Neuronal stem cell (in vitro differentiated cells): Measurements from ENCODE around the gene ZNF2.

Source experiments
- DNase-seq: peaks from one replicate; pipeline ENCODE4 v3.0.0-alpha.2; 2013; ENCODE audit warnings: low spot score
- H2AFZ ChIP-seq: one replicate; pipeline ENCODE4 v1.6.1; 2013; ENCODE audit warnings: mild to moderate bottlenecking, low read length, inconsistent platforms
- H2AK5ac ChIP-seq: 2 replicates; pipeline ENCODE4 v1.6.1; 2013; ENCODE audit warnings: low read depth, mild to moderate bottlenecking, inconsistent platforms, low read length, moderate library complexity, mixed read lengths
- H2BK120ac ChIP-seq: 2 replicates; pipeline ENCODE4 v1.6.1; 2013; ENCODE audit warnings: low read depth, mild to moderate bottlenecking, inconsistent platforms, low read length, moderate library complexity, mixed read lengths
- H2BK12ac ChIP-seq: one replicate; pipeline ENCODE4 v1.6.1; 2013; ENCODE audit warnings: low read length, inconsistent platforms
- H2BK15ac ChIP-seq: 2 replicates; pipeline ENCODE4 v1.6.1; 2013; ENCODE audit warnings: mild to moderate bottlenecking, low read length, inconsistent platforms, mixed read lengths
- H2BK5ac ChIP-seq: one replicate; pipeline ENCODE4 v1.6.1; 2013; ENCODE audit warnings: inconsistent platforms, mild to moderate bottlenecking, low read length, moderate library complexity
- H3K14ac ChIP-seq: one replicate; pipeline ENCODE4 v1.6.1; 2013; ENCODE audit warnings: low read length, inconsistent platforms
- H3K18ac ChIP-seq: 2 replicates; pipeline ENCODE4 v1.6.1; 2013; ENCODE audit warnings: low read length, inconsistent platforms
- H3K23ac ChIP-seq: 2 replicates; pipeline ENCODE4 v1.6.1; 2013; ENCODE audit warnings: low read depth, mild to moderate bottlenecking, mixed read lengths, low read length, inconsistent platforms; ENCODE audit not compliant: poor library complexity
- H3K27ac ChIP-seq: replicated peaks from 3 replicates; pipeline ENCODE4 v1.5.1; 2013; ENCODE audit warnings: low read length, inconsistent platforms
- H3K27me3 ChIP-seq, 3 experiments: 2 replicates each; pipeline ENCODE4 v1.6.1; 2013; ENCODE audit warnings: low read length in 3 of 3, mild to moderate bottlenecking in 2 of 3, inconsistent platforms in 1 of 3, low read depth in 1 of 3, mixed read lengths in 1 of 3, moderate library complexity in 1 of 3; ENCODE audit not compliant: control insufficient read depth in 3 of 3, insufficient read depth in 3 of 3
- H3K36me3 ChIP-seq, 2 donors: replicated peaks in 1 of 2; 2 replicates each; pipeline ENCODE4 v1.6.1; 2013; ENCODE audit warnings: low read length in 2 of 2; ENCODE audit not compliant: control insufficient read depth in 2 of 2, insufficient read depth in 2 of 2
- H3K4ac ChIP-seq: 2 replicates; pipeline ENCODE4 v1.6.1; 2013; ENCODE audit warnings: inconsistent platforms, mild to moderate bottlenecking, low read length, moderate library complexity
- H3K4me1 ChIP-seq, 2 donors: 1 replicate in 1 of 2; 2 replicates in 1 of 2; pipeline ENCODE4 v1.6.1; 2013; ENCODE audit warnings: low read length in 2 of 2, low read depth in 1 of 2; ENCODE audit not compliant: control insufficient read depth in 2 of 2, insufficient read depth in 1 of 2
- H3K4me2 ChIP-seq: one replicate; pipeline ENCODE4 v1.6.1; 2013; ENCODE audit warnings: mild to moderate bottlenecking, low read length, inconsistent platforms; ENCODE audit not compliant: insufficient read depth, poor library complexity, severe bottlenecking
- H3K4me3 ChIP-seq, 2 donors: 2 replicates each; pipeline ENCODE4 v1.5.1; 2013; ENCODE audit warnings: low read length in 2 of 2, mild to moderate bottlenecking in 2 of 2, inconsistent platforms in 1 of 2, moderate library complexity in 1 of 2
- H3K79me1 ChIP-seq: one replicate; pipeline ENCODE4 v1.6.1; 2013; ENCODE audit warnings: low read depth, mild to moderate bottlenecking, inconsistent platforms, low read length, moderate library complexity
- H3K9ac ChIP-seq: one replicate; pipeline ENCODE4 v1.6.1; 2013; ENCODE audit warnings: mild to moderate bottlenecking, low read depth, low read length, inconsistent platforms; ENCODE audit not compliant: poor library complexity
- H3K9me3 ChIP-seq, 2 donors: replicated peaks in 1 of 2; 2 replicates each; pipeline versions ENCODE3 to v1.6.1; 2013; ENCODE audit warnings: low read length in 2 of 2, mild to moderate bottlenecking in 2 of 2, inconsistent platforms in 1 of 2, low read depth in 1 of 2, mixed read lengths in 1 of 2, moderate library complexity in 1 of 2; ENCODE audit not compliant: control insufficient read depth in 2 of 2, insufficient read depth in 1 of 2
- H4K8ac ChIP-seq: one replicate; pipeline ENCODE4 v1.6.1; 2013; ENCODE audit warnings: low read depth, mild to moderate bottlenecking, inconsistent platforms, low read length, moderate library complexity
- H4K91ac ChIP-seq: one replicate; pipeline ENCODE4 v1.6.1; 2013; ENCODE audit warnings: low read length, low read depth, mild to moderate bottlenecking, inconsistent platforms; ENCODE audit not compliant: poor library complexity
- WGBS, 2 donors: extraction: QIAGEN DNeasy Blood & Tissue Kit; methylation state at CpG; one replicate each; pipeline ENCODE4 v1.1.7; 2013; ENCODE audit warnings: missing lambda C conversion rate in 2 of 2, mixed read lengths in 1 of 2; ENCODE audit not compliant: insufficient read length in 2 of 2, insufficient replicate concordance in 1 of 2; ENCODE audit errors: extremely low coverage in 2 of 2; 5-methylcytosine and 5-hydroxymethylcytosine counted together

Gene ZNF2

GRCh38 chr2:95158891-95159619 is 6.6 kb upstream of the ZNF2 start:
- Histone ChIP-seq H3K36me3 (peaks cover 9 to 21% of the 10 kb centered on the region in 2 donors), H3K27ac (no peak overlapping the region), H3K4ac (peak overlapping the region; percentile 57), H3K9me3 (peaks cover 11 to 36% of the 10 kb centered on the region in 2 donors), H4K8ac (no peak overlapping the region), H2AFZ (peak overlapping the region; percentile 97), H2BK5ac (peak overlapping the region; percentile 29), H2BK12ac (no peak overlapping the region), H3K18ac (peak overlapping the region; percentile 66), H3K4me1 (peaks cover 2 to 5% of the 10 kb centered on the region in 2 donors), H4K91ac (no peak overlapping the region), H2BK120ac (peak overlapping the region; percentile 33), H3K27me3 (peaks cover 0 to 2% (median 0%) of the 10 kb centered on the region in 3 experiments), H3K9ac (peak overlapping the region; percentile 97), H2AK5ac (peak overlapping the region; percentile 76), H3K79me1 (peaks cover 4% of the 10 kb centered on the region), H2BK15ac (peak overlapping the region; percentile 70), H3K4me3 (peak overlapping the region; percentile 57 to 98), H3K14ac (peak overlapping the region; percentile 72), H3K4me2 (peak overlapping the region; percentile 92), H3K23ac (peak overlapping the region; percentile 46)
- peak; percentile 18 for DNase-seq
- WGBS, 2 donors = no CpG with 5 or more reads among the region's 58 CpGs

GRCh38 chr2:95159690-95160449 is 5.7 kb upstream of the ZNF2 start, which contains the start of gene ZNF514:
TSS of gene ZNF514 (minus strand) at chr2:95159848. CDS start at chr2:95153253, 6,595 bp downstream.
- H3K36me3 ChIP-seq = peaks cover 9 to 16% of the 10 kb centered on the region in 2 donors
- no CpG with 5 or more reads among the region's 64 CpGs for WGBS, 2 donors
- no peak within 1 kb of the TSS for H4K8ac ChIP-seq
- no peak within 1 kb of the TSS for H4K91ac ChIP-seq
- peak within 1 kb of the TSS; percentile 75 for H3K18ac ChIP-seq
- peak within 1 kb of the TSS; percentile 70 for H2BK15ac ChIP-seq
- peak within 1 kb of the TSS; percentile 57 to 98 for H3K4me3 ChIP-seq
- peaks cover 6 to 33% of the 10 kb centered on the region in 2 donors for H3K9me3 ChIP-seq
- peak within 1 kb of the TSS; percentile 46 for H3K23ac ChIP-seq
- peak within 1 kb of the TSS; percentile 76 for H2AK5ac ChIP-seq
- peak within 1 kb of the TSS; percentile 97 for H3K9ac ChIP-seq
- peaks cover 4% of the 10 kb centered on the region for H3K79me1 ChIP-seq
- H3K27ac ChIP-seq = no peak within 1 kb of the TSS
- peaks cover 0 to 2% (median 0%) of the 10 kb centered on the region in 3 experiments for H3K27me3 ChIP-seq
- peak within 1 kb of the TSS; percentile 29 for H2BK5ac ChIP-seq
- H2BK120ac ChIP-seq = peak within 1 kb of the TSS; percentile 33
- peaks cover 2 to 5% of the 10 kb centered on the region in 2 donors for H3K4me1 ChIP-seq
- H2BK12ac ChIP-seq = peak within 1 kb of the TSS; percentile 49
- H2AFZ ChIP-seq = peak within 1 kb of the TSS; percentile 97
- H3K4me2 ChIP-seq = peak within 1 kb of the TSS; percentile 92
- DNase-seq = peak; percentile 69
- peak within 1 kb of the TSS; percentile 57 for H3K4ac ChIP-seq
- peak within 1 kb of the TSS; percentile 72 for H3K14ac ChIP-seq

GRCh38 chr2:95165030-95165370 is 609 bp upstream of the ZNF2 start:
- Histone ChIP-seq H3K9ac (peak overlapping the region; percentile 87), H3K4me3 (peak overlapping the region; percentile 80 to 92), H3K4me1 (peaks cover 0 to 2% of the 10 kb centered on the region in 2 donors), H3K4me2 (peak overlapping the region; percentile 75), H2BK15ac (no peak overlapping the region), H3K36me3 (peaks cover 2 to 9% of the 10 kb centered on the region in 2 donors), H3K79me1 (no peaks in the 10 kb centered on the region), H2BK12ac (no peak overlapping the region), H3K9me3 (peaks cover 0 to 15% of the 10 kb centered on the region in 2 donors), H2AK5ac (no peak overlapping the region), H3K18ac (peak overlapping the region; percentile 24), H3K27ac (peak overlapping the region; percentile 34), H2BK5ac (no peak overlapping the region), H3K14ac (no peak overlapping the region), H4K8ac (no peak overlapping the region), H3K4ac (no peak overlapping the region), H3K23ac (no peak overlapping the region), H2BK120ac (no peak overlapping the region), H4K91ac (no peak overlapping the region), H3K27me3 (peaks cover 0 to 2% (median 0%) of the 10 kb centered on the region in 3 experiments), H2AFZ (peak overlapping the region; percentile 96)
- no CpG with 5 or more reads among the region's 9 CpGs for WGBS, 2 donors
- no peak for DNase-seq
